ENCODE measurements around the gene LRRC42. TPM values are rescaled to one million over a fixed set of nuclear protein-coding genes. Genes with fewer than 3 reads are reported as not detected.

The LRRC42 gene
- total RNA-seq, 2 donors from 2014 or later = 2.3 to 17.1 TPM

GRCh38 chr1:53913352-53914033 is 32.7 kb upstream of the LRRC42 start:
- 83 to 85% methylated on average over 5 of the region's 5 CpGs for WGBS, 2 donors
- no peaks in the 10 kb centered on the region for H3K27me3 ChIP-seq
- no peaks in the 10 kb centered on the region for H3K9me3 ChIP-seq
- ATAC-seq (no peak), DNase-seq (no peak)
- H3K36me3 ChIP-seq (replicated peaks in 1 of 2; ENCODE audit: insufficient read depth in 1 of 2, low read depth in 2 of 2) = no peaks in the 10 kb centered on the region
- no peak overlapping the region for H3K27ac ChIP-seq
- H3K4me1 ChIP-seq = peaks cover 11% of the 10 kb centered on the region
- intact Hi-C loops (cut with DNase I) = no loop called here
- H3K4me3 ChIP-seq = no peak overlapping the region
- TF ChIP-seq POLR2A (IDR thresholded peaks at IDR 0.05) (no peak), CTCF (IDR thresholded peaks at IDR 0.05) (no peak)

- Histone ChIP-seq H3K27me3 (no peaks in the 10 kb centered on the region), H3K4me3 (no peak overlapping the region), H3K36me3 (replicated peaks in 1 of 2; ENCODE audit: insufficient read depth in 1 of 2, low read depth in 2 of 2) (no peaks in the 10 kb centered on the region), H3K27ac (peak overlapping the region in 3 of 4 donors; percentile 64 to 75 (median 68)), H3K4me1 (peaks cover 18% of the 10 kb centered on the region), H3K9me3 (no peaks in the 10 kb centered on the region)
- DNase-seq (no peak), ATAC-seq (peak; percentile 30)
- no peak for TF ChIP-seq CTCF (IDR thresholded peaks at IDR 0.05)
- no peak for TF ChIP-seq POLR2A (IDR thresholded peaks at IDR 0.05)
- intact Hi-C loops (cut with DNase I) = no loop called here
- 68 to 79% methylated on average over 5 of the region's 5 CpGs for WGBS, 2 donors
Observed at GRCh38 chr1:53918343-53918742, 27.8 kb upstream of the LRRC42 start.

GRCh38 chr1:53919675-53920066 is 26.5 kb upstream of the LRRC42 start:
- Histone ChIP-seq H3K36me3 (replicated peaks in 1 of 2; ENCODE audit: insufficient read depth in 1 of 2, low read depth in 2 of 2) (no peaks in the 10 kb centered on the region), H3K4me3 (no peak overlapping the region)

GRCh38 chr1:53927376-53927881 is 18.7 kb upstream of the LRRC42 start:
- intact Hi-C loops (cut with DNase I) = no loop called here
- 93 to 94% methylated on average over 2 of the region's 2 CpGs for WGBS, 2 donors

More at GRCh38 chr1:53919675-53920066, 26.5 kb upstream of the LRRC42 start:
- TF ChIP-seq CTCF (IDR thresholded peaks at IDR 0.05) (no peak), POLR2A (IDR thresholded peaks at IDR 0.05) (no peak)
- Histone ChIP-seq H3K9me3 (no peaks in the 10 kb centered on the region), H3K27me3 (no peaks in the 10 kb centered on the region), H3K27ac (peak overlapping the region in 2 of 4 donors; percentile 64 to 68), H3K4me1 (peaks cover 18% of the 10 kb centered on the region)
- ATAC-seq (no peak), DNase-seq (peak in 2 of 4 donors; percentile 22 to 27)
- WGBS, 2 donors = 50 to 58% methylated on average over 3 of the region's 3 CpGs
- intact Hi-C loops (cut with DNase I) = no loop called here

More at GRCh38 chr1:53927376-53927881, 18.7 kb upstream of the LRRC42 start:
- no peak for TF ChIP-seq POLR2A (IDR thresholded peaks at IDR 0.05)
- no peak for TF ChIP-seq CTCF (IDR thresholded peaks at IDR 0.05)
- no peaks in the 10 kb centered on the region for H3K4me1 ChIP-seq
- H3K4me3 ChIP-seq = no peak overlapping the region
- no peaks in the 10 kb centered on the region for H3K9me3 ChIP-seq
- no peak for ATAC-seq
- peaks cover 0 to 5% of the 10 kb centered on the region in 2 donors for H3K36me3 ChIP-seq (replicated peaks in 1 of 2; ENCODE audit: insufficient read depth in 1 of 2, low read depth in 2 of 2)
- H3K27me3 ChIP-seq = no peaks in the 10 kb centered on the region
- no peak overlapping the region for H3K27ac ChIP-seq
- no peak for DNase-seq
